Neuron (in vitro differentiated cells): ENCODE data around the gene BSN.

Experiments used
- H2AFZ ChIP-seq: one replicate; pipeline ENCODE4 v1.6.1; 2013; ENCODE audit warnings: low read depth, mild to moderate bottlenecking, inconsistent platforms, low read length, moderate library complexity
- H3K27me3 ChIP-seq: one replicate; pipeline ENCODE4 v1.6.1; 2013; ENCODE audit warnings: low read length; ENCODE audit not compliant: insufficient read depth
- H3K36me3 ChIP-seq: one replicate; pipeline ENCODE4 v1.6.1; 2013; ENCODE audit warnings: low read length; ENCODE audit not compliant: insufficient read depth
- H3K4me1 ChIP-seq: one replicate; pipeline ENCODE4 v1.6.1; 2013; ENCODE audit warnings: low read length; ENCODE audit not compliant: insufficient read depth
- H3K4me3 ChIP-seq: 2 replicates; pipeline ENCODE4 v1.5.1; 2013; ENCODE audit warnings: mild to moderate bottlenecking, low read length, moderate library complexity
- H3K9me3 ChIP-seq: one replicate; pipeline ENCODE4 v1.6.1; 2013; ENCODE audit warnings: low read length

The BSN gene

GRCh38 chr3:49657208-49657915, 103.1 kb downstream of the BSN start:
- no peak overlapping the region for H3K4me3 ChIP-seq
- H3K27me3 ChIP-seq: no peaks in the 10 kb centered on the region
- H3K9me3 ChIP-seq: no peaks in the 10 kb centered on the region
- H2AFZ ChIP-seq: no peak overlapping the region
- H3K4me1 ChIP-seq: no peaks in the 10 kb centered on the region
- H3K36me3 ChIP-seq: peaks cover 26% of the 10 kb centered on the region

GRCh38 chr3:49658711-49659110, 104.4 kb downstream of the BSN start:
- H2AFZ ChIP-seq: no peak overlapping the region
- no peaks in the 10 kb centered on the region for H3K4me1 ChIP-seq
- no peaks in the 10 kb centered on the region for H3K27me3 ChIP-seq
- H3K36me3 ChIP-seq: peaks cover 19% of the 10 kb centered on the region
- no peak overlapping the region for H3K4me3 ChIP-seq
- H3K9me3 ChIP-seq: no peaks in the 10 kb centered on the region

GRCh38 chr3:49659756-49660155, 105.5 kb downstream of the BSN start:
- Histone ChIP-seq H2AFZ (no peak overlapping the region), H3K36me3 (peaks cover 15% of the 10 kb centered on the region), H3K4me3 (no peak overlapping the region), H3K27me3 (no peaks in the 10 kb centered on the region), H3K9me3 (no peaks in the 10 kb centered on the region), H3K4me1 (no peaks in the 10 kb centered on the region)

GRCh38 chr3:49661281-49661680, 107.0 kb downstream of the BSN start:
- Histone ChIP-seq H3K4me3 (no peak overlapping the region), H3K4me1 (no peaks in the 10 kb centered on the region), H2AFZ (no peak overlapping the region), H3K27me3 (no peaks in the 10 kb centered on the region), H3K9me3 (no peaks in the 10 kb centered on the region), H3K36me3 (peaks cover 11% of the 10 kb centered on the region)

- Histone ChIP-seq H3K4me3 (no peak overlapping the region), H3K36me3 (peaks cover 6% of the 10 kb centered on the region), H3K9me3 (no peaks in the 10 kb centered on the region), H3K27me3 (no peaks in the 10 kb centered on the region), H3K4me1 (no peaks in the 10 kb centered on the region), H2AFZ (no peak overlapping the region)
These were observed 107.7 kb downstream of the BSN start for GRCh38 chr3:49662021-49662420.

GRCh38 chr3:49662720-49663413, 108.6 kb downstream of the BSN start:
- no peaks in the 10 kb centered on the region for H3K4me1 ChIP-seq
- H3K4me3 ChIP-seq: no peak overlapping the region
- no peak overlapping the region for H2AFZ ChIP-seq
- peaks cover 6% of the 10 kb centered on the region for H3K36me3 ChIP-seq
- no peaks in the 10 kb centered on the region for H3K27me3 ChIP-seq
- H3K9me3 ChIP-seq: no peaks in the 10 kb centered on the region

GRCh38 chr3:49663831-49664230, 109.6 kb downstream of the BSN start:
- Histone ChIP-seq H3K9me3 (no peaks in the 10 kb centered on the region), H2AFZ (no peak overlapping the region), H3K27me3 (no peaks in the 10 kb centered on the region), H3K36me3 (peaks cover 6% of the 10 kb centered on the region), H3K4me3 (no peak overlapping the region), H3K4me1 (no peaks in the 10 kb centered on the region)

- no peaks in the 10 kb centered on the region for H3K9me3 ChIP-seq
- H3K4me3 ChIP-seq: no peak overlapping the region
- H3K4me1 ChIP-seq: no peaks in the 10 kb centered on the region
- no peaks in the 10 kb centered on the region for H3K27me3 ChIP-seq
- H3K36me3 ChIP-seq: peaks cover 6% of the 10 kb centered on the region
- H2AFZ ChIP-seq: no peak overlapping the region
These were observed 110.0 kb downstream of the BSN start for GRCh38 chr3:49664300-49664699.

- Histone ChIP-seq H3K4me1 (no peaks in the 10 kb centered on the region), H3K36me3 (peaks cover 8% of the 10 kb centered on the region), H3K4me3 (no peak overlapping the region), H3K9me3 (no peaks in the 10 kb centered on the region), H2AFZ (no peak overlapping the region), H3K27me3 (no peaks in the 10 kb centered on the region)
These were observed 111.7 kb downstream of the BSN start for GRCh38 chr3:49665822-49666519.

- Histone ChIP-seq H3K4me3 (no peak overlapping the region), H3K27me3 (no peaks in the 10 kb centered on the region), H3K36me3 (peaks cover 8% of the 10 kb centered on the region), H3K9me3 (no peaks in the 10 kb centered on the region), H2AFZ (no peak overlapping the region), H3K4me1 (no peaks in the 10 kb centered on the region)
These were observed 112.3 kb downstream of the BSN start for GRCh38 chr3:49666592-49666991.

GRCh38 chr3:49667701-49668413, 113.6 kb downstream of the BSN start:
- H3K4me3 ChIP-seq: no peak overlapping the region
- H2AFZ ChIP-seq: no peak overlapping the region
- no peaks in the 10 kb centered on the region for H3K9me3 ChIP-seq
- H3K36me3 ChIP-seq: peaks cover 8% of the 10 kb centered on the region
- no peaks in the 10 kb centered on the region for H3K27me3 ChIP-seq
- no peaks in the 10 kb centered on the region for H3K4me1 ChIP-seq

- peaks cover 8% of the 10 kb centered on the region for H3K36me3 ChIP-seq
- H3K27me3 ChIP-seq: no peaks in the 10 kb centered on the region
- no peak overlapping the region for H3K4me3 ChIP-seq
- H3K4me1 ChIP-seq: peaks cover 5% of the 10 kb centered on the region
- H3K9me3 ChIP-seq: no peaks in the 10 kb centered on the region
- H2AFZ ChIP-seq: no peak overlapping the region
These were observed 114.1 kb downstream of the BSN start for GRCh38 chr3:49668414-49668797.

GRCh38 chr3:49668861-49669260, 114.6 kb downstream of the BSN start:
- Histone ChIP-seq H3K36me3 (peaks cover 8% of the 10 kb centered on the region), H3K4me1 (peaks cover 6% of the 10 kb centered on the region), H3K27me3 (no peaks in the 10 kb centered on the region), H3K9me3 (no peaks in the 10 kb centered on the region), H2AFZ (no peak overlapping the region), H3K4me3 (no peak overlapping the region)
